VCaP (cell line): ENCODE data around the gene LINGO1.

ENCODE experiments used
- H3K27ac ChIP-seq: fragments of 450-650 bp; 2 replicates; pipeline ENCODE4 v1.5.1; 2017
- TF ChIP-seq, protein P1 (sequence below): fragments of 450-650 bp; conservative IDR thresholded peaks from 2 replicates; pipeline ENCODE4 v1.5.1; 2017; ENCODE audit warnings: mild to moderate bottlenecking, moderate library complexity

The LINGO1 gene

GRCh38 chr15:77671362-77672056, 38.8 kb upstream of the LINGO1 start:
- no peak overlapping the region for H3K27ac ChIP-seq
- TF ChIP-seq, protein P1, sequence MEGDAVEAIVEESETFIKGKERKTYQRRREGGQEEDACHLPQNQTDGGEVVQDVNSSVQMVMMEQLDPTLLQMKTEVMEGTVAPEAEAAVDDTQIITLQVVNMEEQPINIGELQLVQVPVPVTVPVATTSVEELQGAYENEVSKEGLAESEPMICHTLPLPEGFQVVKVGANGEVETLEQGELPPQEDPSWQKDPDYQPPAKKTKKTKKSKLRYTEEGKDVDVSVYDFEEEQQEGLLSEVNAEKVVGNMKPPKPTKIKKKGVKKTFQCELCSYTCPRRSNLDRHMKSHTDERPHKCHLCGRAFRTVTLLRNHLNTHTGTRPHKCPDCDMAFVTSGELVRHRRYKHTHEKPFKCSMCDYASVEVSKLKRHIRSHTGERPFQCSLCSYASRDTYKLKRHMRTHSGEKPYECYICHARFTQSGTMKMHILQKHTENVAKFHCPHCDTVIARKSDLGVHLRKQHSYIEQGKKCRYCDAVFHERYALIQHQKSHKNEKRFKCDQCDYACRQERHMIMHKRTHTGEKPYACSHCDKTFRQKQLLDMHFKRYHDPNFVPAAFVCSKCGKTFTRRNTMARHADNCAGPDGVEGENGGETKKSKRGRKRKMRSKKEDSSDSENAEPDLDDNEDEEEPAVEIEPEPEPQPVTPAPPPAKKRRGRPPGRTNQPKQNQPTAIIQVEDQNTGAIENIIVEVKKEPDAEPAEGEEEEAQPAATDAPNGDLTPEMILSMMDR: no peak

- TF ChIP-seq, protein P1: no peak
- H3K27ac ChIP-seq: no peak overlapping the region
Measured at GRCh38 chr15:77670558-77671361, 38.0 kb upstream of the LINGO1 start.

- TF ChIP-seq, protein P1: no peak
- no peak overlapping the region for H3K27ac ChIP-seq
Measured at GRCh38 chr15:77669896-77670295, 37.2 kb upstream of the LINGO1 start.

DNA sequence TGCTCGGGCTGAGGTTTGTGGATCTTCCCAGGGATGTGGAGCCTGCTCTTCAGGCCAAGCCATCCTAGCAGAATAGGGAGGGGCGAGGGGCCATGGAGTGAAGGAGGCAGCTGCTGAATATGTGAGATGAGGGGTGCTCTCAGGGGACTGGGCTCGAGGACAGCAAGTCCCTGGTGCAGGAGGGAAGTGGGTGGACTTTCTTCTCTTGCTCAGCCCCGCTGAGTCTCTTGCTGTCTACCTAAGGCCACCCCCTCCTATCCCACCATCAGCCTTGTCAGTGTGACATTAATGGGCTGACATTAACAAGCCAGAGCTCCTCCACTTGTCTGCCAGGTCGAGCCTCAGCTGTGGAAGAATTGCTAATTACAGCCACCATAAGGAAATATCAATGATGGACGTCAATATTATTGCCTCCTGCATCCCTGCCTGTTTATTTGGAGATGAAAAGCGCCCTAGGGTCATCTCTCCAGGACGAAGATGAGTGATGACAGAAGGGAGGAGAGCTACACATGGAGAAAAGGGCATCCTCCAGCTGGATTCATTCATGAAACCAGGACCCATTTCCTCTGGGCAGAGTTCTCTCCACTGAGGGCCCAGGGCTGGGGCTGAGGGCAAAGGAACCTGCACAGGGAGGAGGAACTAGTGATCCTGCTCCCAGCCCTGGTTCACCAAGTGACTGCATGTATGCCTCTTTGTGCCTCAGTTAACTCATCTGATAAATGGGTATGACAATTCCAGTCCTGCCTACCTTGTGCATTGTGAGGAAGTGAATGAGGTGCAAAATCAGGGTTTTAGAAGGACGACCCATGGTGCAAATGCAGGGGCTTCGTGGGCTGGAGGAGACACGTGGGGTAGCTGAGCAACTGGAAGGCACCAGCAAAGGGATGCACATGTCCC, 34.9 kb upstream of the LINGO1 start:
- TF ChIP-seq, protein P1: no peak
- no peak overlapping the region for H3K27ac ChIP-seq

DNA sequence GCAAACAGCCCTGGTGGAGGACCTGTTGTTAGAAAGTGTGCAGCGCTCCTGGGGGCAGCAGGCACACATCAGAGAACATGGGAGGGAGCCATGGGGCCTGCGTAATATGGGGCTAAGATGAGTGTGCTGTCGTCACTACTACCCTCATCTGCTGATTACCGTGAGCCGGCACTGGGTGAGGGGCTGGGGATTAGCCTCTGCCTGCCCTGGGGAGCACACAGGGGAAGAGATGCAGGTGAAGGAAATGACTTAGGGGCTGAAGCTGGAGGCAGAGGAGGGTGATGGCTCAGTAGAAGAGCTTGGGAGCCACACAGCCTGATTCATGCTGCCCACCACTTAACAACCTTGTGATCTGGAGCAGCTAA, 33.6 kb upstream of the LINGO1 start:
- TF ChIP-seq, protein P1: no peak
- H3K27ac ChIP-seq: no peak overlapping the region

DNA sequence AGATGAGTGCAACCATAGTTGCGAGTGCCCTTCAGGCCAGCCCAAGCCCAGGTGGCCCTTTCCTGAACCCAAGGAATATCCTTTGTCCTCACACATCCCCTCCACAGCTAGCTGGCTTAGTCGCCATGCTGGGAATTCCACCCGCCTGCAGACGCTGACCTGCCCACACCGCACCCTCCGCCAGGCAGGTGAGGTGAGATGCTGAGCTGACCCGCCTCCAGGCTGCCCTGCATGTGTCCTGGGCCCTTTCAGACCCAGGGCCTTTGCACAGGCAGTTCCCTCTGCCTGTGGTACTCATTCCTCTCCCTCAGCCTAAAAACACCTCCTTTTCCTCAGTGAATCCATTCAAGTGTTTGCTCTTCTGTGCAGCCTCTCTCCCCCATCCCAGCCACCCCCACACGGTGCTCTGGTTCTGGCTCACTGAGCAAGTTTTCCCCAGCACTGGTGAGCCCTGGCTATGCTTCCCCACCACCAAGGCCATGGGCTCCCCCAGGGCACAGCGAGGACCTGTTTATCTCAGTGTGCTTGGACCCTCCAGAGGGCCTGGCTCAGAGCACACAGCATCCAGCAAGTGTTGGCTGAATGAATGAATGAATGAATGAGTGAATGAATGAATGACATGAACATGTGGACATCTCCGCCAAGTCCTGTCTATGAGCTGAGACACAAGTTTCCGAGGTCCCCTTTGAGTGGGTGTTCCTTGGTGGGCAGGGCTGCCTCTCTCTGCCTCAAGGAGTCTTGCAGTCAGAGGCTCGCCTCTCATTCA, 33.0 kb upstream of the LINGO1 start:
- TF ChIP-seq, protein P1: no peak
- H3K27ac ChIP-seq: no peak overlapping the region
